SK-N-SH treated with all-trans-retinoic acid at 6 μM for 48 hours (cell line): ENCODE results near the gene PTCH1.

Experiments
- ATAC-seq: fragments of 200-7000 bp; cut with Tn5 transposase; 3 replicates; pipeline ENCODE4 v1.9.1; 2020; ENCODE audit warnings: mild to moderate bottlenecking, moderate library complexity
- ARNTL ChIP-seq: fragments of 450-650 bp; formaldehyde crosslinking; IDR thresholded peaks from 2 replicates; pipeline ENCODE4 v1.5.0; 2020; ENCODE audit warnings: low read depth, mild to moderate bottlenecking, moderate library complexity, borderline replicate concordance
- BACH2 ChIP-seq: fragments of 250-450 bp; sonication (Bioruptor Pico); IDR thresholded peaks from 2 replicates; pipeline ENCODE4 v1.9.0; 2021; ENCODE audit warnings: mild to moderate bottlenecking, borderline replicate concordance
- CSDC2 ChIP-seq: fragments of 250-450 bp; sonication (Bioruptor Pico); IDR thresholded peaks from 2 replicates; pipeline ENCODE4 v1.5.0; 2020; ENCODE audit warnings: mild to moderate bottlenecking, moderate library complexity
- CSRNP3 ChIP-seq: fragments of 250-450 bp; sonication (Bioruptor Pico); IDR thresholded peaks from 2 replicates; pipeline ENCODE4 v1.5.1; 2021; ENCODE audit warnings: mild to moderate bottlenecking, moderate library complexity
- ESRRG ChIP-seq: fragments of 250-450 bp; sonication (Bioruptor Pico); IDR thresholded peaks from 2 replicates; pipeline ENCODE4 v1.6.1; 2021; ENCODE audit warnings: mild to moderate bottlenecking
- GLIS3 ChIP-seq: fragments of 250-450 bp; sonication (Bioruptor Pico); IDR thresholded peaks from 2 replicates; pipeline ENCODE4 v1.5.0; 2020; ENCODE audit warnings: mild to moderate bottlenecking, moderate library complexity
- ISL1 ChIP-seq: fragments of 250-450 bp; sonication (Bioruptor Pico); IDR thresholded peaks from 2 replicates; pipeline ENCODE4 v2.1.2; 2022; ENCODE audit warnings: mild to moderate bottlenecking, moderate library complexity
- OSR1 ChIP-seq: fragments of 250-450 bp; sonication (Bioruptor Pico); IDR thresholded peaks from 2 replicates; pipeline ENCODE4 v1.8.0; 2022; ENCODE audit warnings: moderate library complexity, mild to moderate bottlenecking, inconsistent platforms
- POU6F1 ChIP-seq: fragments of 250-450 bp; sonication (Bioruptor Pico); IDR thresholded peaks from 2 replicates; pipeline ENCODE4 v1.8.0; 2021; ENCODE audit warnings: low read depth, mild to moderate bottlenecking, moderate library complexity, borderline replicate concordance
- PPARA ChIP-seq: fragments of 250-450 bp; sonication (Bioruptor Pico); IDR thresholded peaks from 2 replicates; pipeline ENCODE4 v1.5.0; 2020; ENCODE audit warnings: mild to moderate bottlenecking, borderline replicate concordance
- RARB ChIP-seq: fragments of 250-450 bp; sonication (Bioruptor Pico); IDR thresholded peaks from 2 replicates; pipeline ENCODE4 v1.8.0; 2021; ENCODE audit warnings: mild to moderate bottlenecking, moderate library complexity
- SNAI2 ChIP-seq: fragments of 250-450 bp; sonication (Bioruptor Pico); IDR thresholded peaks from 2 replicates; pipeline ENCODE4 v1.5.0; 2020; ENCODE audit warnings: mild to moderate bottlenecking, moderate library complexity
- TCF4 ChIP-seq: fragments of 250-450 bp; sonication (Bioruptor Pico); IDR thresholded peaks from 2 replicates; pipeline ENCODE4 v1.8.0; 2021; ENCODE audit warnings: mild to moderate bottlenecking, moderate library complexity, borderline replicate concordance
- TOX ChIP-seq: fragments of 250-450 bp; sonication (Bioruptor Pico); IDR thresholded peaks from 2 replicates; pipeline ENCODE4 v1.8.0; 2021; ENCODE audit warnings: mild to moderate bottlenecking, moderate library complexity, borderline replicate concordance
- TSHZ2 ChIP-seq: fragments of 250-450 bp; sonication (Bioruptor Pico); IDR thresholded peaks from 2 replicates; pipeline ENCODE4 v1.5.0; 2020; ENCODE audit warnings: mild to moderate bottlenecking, moderate library complexity
- ZC3H10 ChIP-seq: fragments of 250-450 bp; sonication (Bioruptor Pico); IDR thresholded peaks from 2 replicates; pipeline ENCODE4 v1.5.1; 2021; ENCODE audit warnings: mild to moderate bottlenecking, moderate library complexity
- ZFP3 ChIP-seq: fragments of 250-450 bp; sonication (Bioruptor Pico); IDR thresholded peaks from 2 replicates; pipeline ENCODE4 v1.5.0; 2020; ENCODE audit warnings: mild to moderate bottlenecking, moderate library complexity
- ZFP30 ChIP-seq: fragments of 450-650 bp; formaldehyde crosslinking; IDR thresholded peaks from 2 replicates; pipeline ENCODE4 v1.5.0; 2022; ENCODE audit warnings: mild to moderate bottlenecking, moderate library complexity
- ZNF565 ChIP-seq: fragments of 450-650 bp; formaldehyde crosslinking; conservative IDR thresholded peaks from 2 replicates; pipeline ENCODE4 v1.5.0; 2020; ENCODE audit warnings: low read depth, mild to moderate bottlenecking, moderate library complexity
- ZNF70 ChIP-seq: fragments of 450-650 bp; formaldehyde crosslinking; IDR thresholded peaks from 2 replicates; pipeline ENCODE4 v1.5.0; 2020; ENCODE audit warnings: mild to moderate bottlenecking, moderate library complexity
- ZNF8 ChIP-seq: fragments of 450-650 bp; formaldehyde crosslinking; IDR thresholded peaks from 2 replicates; pipeline ENCODE4 v1.5.0; 2020; ENCODE audit warnings: mild to moderate bottlenecking, moderate library complexity
- TF ChIP-seq, protein P1 (sequence below): fragments of 250-450 bp; sonication (Bioruptor Pico); IDR thresholded peaks from 2 replicates; pipeline ENCODE4 v1.8.0; 2020; ENCODE audit warnings: mild to moderate bottlenecking, moderate library complexity, borderline replicate concordance

The PTCH1 gene

GRCh38 chr9:95482621-95483020 lies 34.1 kb downstream of the PTCH1 start:
- ATAC-seq = no peak
- no peak for TF ChIP-seq TOX (CRISPR knock-in tag)

DNA sequence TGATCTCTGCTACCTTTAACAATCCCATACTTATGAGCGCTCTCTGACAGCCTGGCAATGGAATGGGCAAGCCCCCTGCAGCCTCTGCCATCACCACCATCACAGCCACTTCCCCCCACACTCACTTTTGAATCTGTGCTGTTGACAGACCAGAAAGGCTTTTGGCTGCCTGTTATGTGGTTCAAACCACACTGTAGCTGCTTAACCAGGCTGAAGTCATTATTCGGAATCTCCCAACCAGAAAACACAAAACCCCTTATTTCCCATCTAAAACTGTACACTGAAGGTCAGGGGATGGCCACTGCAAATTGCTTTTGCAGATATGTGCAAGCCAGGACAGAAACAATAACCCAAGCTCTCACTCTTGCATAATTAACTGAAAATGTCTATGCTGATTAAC lies 35.8 kb downstream of the PTCH1 start:
- TF ChIP-seq ZC3H10 (CRISPR knock-in tag) = no peak
- TF ChIP-seq POU6F1 (CRISPR knock-in tag) = no peak
- TF ChIP-seq CSRNP3 = no peak
- TF ChIP-seq ISL1 = no peak
- TF ChIP-seq, protein P1, sequence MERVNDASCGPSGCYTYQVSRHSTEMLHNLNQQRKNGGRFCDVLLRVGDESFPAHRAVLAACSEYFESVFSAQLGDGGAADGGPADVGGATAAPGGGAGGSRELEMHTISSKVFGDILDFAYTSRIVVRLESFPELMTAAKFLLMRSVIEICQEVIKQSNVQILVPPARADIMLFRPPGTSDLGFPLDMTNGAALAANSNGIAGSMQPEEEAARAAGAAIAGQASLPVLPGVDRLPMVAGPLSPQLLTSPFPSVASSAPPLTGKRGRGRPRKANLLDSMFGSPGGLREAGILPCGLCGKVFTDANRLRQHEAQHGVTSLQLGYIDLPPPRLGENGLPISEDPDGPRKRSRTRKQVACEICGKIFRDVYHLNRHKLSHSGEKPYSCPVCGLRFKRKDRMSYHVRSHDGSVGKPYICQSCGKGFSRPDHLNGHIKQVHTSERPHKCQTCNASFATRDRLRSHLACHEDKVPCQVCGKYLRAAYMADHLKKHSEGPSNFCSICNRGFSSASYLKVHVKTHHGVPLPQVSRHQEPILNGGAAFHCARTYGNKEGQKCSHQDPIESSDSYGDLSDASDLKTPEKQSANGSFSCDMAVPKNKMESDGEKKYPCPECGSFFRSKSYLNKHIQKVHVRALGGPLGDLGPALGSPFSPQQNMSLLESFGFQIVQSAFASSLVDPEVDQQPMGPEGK (CRISPR knock-in tag) = no peak
- no peak for TF ChIP-seq ZNF70 (CRISPR knock-in tag)
- no peak for TF ChIP-seq GLIS3 (CRISPR knock-in tag)
- no peak for TF ChIP-seq CSDC2 (CRISPR knock-in tag)
- ATAC-seq = no peak

GRCh38 chr9:95480346-95480745 lies 36.4 kb downstream of the PTCH1 start:
- ATAC-seq = no peak
- no peak for TF ChIP-seq POU6F1 (CRISPR knock-in tag)
- no peak for TF ChIP-seq ZNF565 (CRISPR knock-in tag)
- TF ChIP-seq RARB (CRISPR knock-in tag) = no peak
- no peak for TF ChIP-seq ZC3H10 (CRISPR knock-in tag)
- no peak for TF ChIP-seq OSR1
- no peak for TF ChIP-seq TCF4
- TF ChIP-seq GLIS3 (CRISPR knock-in tag) = no peak
- no peak for TF ChIP-seq BACH2 (CRISPR knock-in tag)
- no peak for TF ChIP-seq ESRRG (CRISPR knock-in tag)
- no peak for TF ChIP-seq ZNF70 (CRISPR knock-in tag)
- no peak for TF ChIP-seq PPARA (CRISPR knock-in tag)
- no peak for TF ChIP-seq ZNF8 (CRISPR knock-in tag)
- no peak for TF ChIP-seq SNAI2 (CRISPR knock-in tag)
- TF ChIP-seq, protein P1 (CRISPR knock-in tag) = no peak
- no peak for TF ChIP-seq ZFP3
- TF ChIP-seq TSHZ2 = no peak
- TF ChIP-seq CSRNP3 = no peak
- TF ChIP-seq ZFP30 (CRISPR knock-in tag) = no peak
- no peak for TF ChIP-seq ARNTL (CRISPR knock-in tag)
